Fibroblast of skin of right quadriceps (primary cell): ENCODE measurements around the gene NPIPB2.
"Not testable (repeated sequence)": the region's sequence is repeated elsewhere in the genome, so short reads cannot be mapped to it uniquely, and the experiment has no call there.

Experiments used
- DNase-seq: peaks from one replicate; pipeline ENCODE4 v3.0.0-alpha.2; 2013

Gene NPIPB2

DNA sequence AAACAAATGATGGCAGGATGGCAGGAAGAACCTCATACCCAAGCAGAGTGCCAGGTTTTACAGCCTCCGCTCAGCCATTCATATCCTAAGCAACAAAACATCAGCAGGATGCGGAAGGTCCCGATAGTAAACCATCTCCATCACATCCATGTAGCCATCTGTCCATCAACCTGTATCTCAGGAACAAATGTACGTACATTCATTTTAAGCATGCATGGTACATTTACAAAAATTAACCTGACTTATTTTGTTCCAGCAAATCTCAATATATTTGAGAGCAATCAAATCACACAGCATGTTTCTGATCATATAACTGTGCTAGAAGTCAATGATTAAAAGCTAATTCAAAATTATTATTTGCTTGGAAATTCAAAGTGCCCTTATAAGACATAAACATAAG, at the start of gene NPIPB2:
Gene NPIPB2 (minus strand): TSS at position 101 of the 400 bp plus-strand sequence. CDS start 0 bp downstream, at position 101.
- not testable (repeated sequence) for DNase-seq

- no peak for DNase-seq
Measured at GRCh38 chr16:11990702-11991390, 49.0 kb upstream of the NPIPB2 start.

DNA sequence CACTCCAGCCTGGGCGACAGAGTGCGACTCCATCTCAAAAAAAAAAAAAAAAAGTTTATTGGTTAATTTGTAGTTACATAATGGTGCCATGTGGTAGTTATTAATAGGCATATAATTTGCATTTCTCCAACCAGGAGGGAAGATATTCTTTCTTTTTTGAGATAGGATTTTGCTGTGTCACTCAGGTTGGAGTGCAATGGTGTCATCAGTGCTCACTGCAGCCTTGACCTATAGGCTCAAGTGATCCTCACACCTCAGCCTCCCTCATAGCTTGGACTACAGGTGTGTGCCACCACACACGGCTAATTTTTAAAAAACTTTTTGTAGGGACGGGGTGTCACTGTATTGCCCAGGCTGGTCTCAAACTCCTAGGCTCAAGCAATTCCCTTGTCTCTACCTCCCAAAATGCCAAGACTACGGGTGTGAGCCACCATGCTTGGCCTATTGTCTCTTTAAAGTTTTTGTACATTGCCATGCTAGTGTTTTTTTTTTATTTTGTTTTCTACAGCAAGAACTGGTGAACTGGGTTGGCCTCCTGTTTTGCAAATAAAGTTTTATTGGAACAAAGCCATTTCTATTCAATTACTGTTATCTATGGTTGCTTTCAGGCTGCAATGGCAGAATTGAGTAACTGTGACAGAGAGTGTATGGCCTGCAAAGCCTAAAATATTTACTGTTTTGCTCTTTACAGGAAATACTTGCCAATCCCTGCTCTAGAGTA, 46.6 kb upstream of the NPIPB2 start:
- no peak for DNase-seq

- peak; percentile 57 for DNase-seq
Measured at GRCh38 chr16:11986521-11987057, 44.7 kb upstream of the NPIPB2 start.

DNA sequence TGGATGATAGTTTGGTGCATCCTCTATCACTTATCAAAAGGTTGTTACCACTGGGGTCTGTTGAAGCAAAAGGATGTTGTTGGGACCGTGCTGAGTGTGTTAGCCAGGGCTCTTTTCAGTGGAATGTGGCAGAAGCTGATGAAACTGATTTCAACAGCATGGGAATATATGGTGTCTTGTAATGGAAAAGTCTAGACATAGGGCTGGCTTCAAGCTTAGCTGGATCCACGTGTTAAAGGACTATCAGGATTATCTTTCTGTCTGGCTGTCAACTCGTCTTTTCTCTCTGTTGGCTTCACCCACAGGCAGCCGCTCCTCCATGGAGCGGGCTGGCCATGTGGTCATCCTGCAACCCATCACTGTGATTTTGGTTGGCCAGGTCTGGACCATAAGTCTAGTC, 43.4 kb upstream of the NPIPB2 start:
- peak; percentile 10 for DNase-seq

- no peak for DNase-seq
Measured at GRCh38 chr16:11980136-11980844, 38.4 kb upstream of the NPIPB2 start.

GRCh38 chr16:11979013-11979672, 37.3 kb upstream of the NPIPB2 start:
- DNase-seq, result no peak

- no peak for DNase-seq
Measured at GRCh38 chr16:11978080-11978479, 36.2 kb upstream of the NPIPB2 start.

GRCh38 chr16:11977376-11978041, 35.7 kb upstream of the NPIPB2 start:
- peak; percentile 81 for DNase-seq

GRCh38 chr16:11976850-11977375, 35.1 kb upstream of the NPIPB2 start:
- DNase-seq, result no peak

DNA sequence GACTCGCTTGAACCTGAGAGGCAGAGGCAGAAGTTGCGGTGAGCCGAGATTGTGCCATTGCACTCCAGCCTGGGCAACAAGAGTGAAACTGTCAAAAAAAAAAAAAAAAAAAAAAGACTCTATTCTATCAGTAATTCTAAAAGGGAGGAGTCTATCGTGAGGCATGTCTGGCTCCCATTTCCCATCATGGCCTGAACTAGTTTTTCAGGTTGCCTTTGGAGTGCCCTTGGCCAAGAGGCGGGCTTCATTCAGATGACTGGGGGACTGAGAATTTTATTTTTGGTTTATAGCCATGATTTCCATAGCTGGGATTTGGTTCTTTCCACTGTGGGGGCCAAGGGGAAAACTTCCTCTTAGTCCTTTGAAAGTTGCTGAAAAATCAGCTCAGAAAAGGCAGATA, 31.2 kb upstream of the NPIPB2 start:
- no peak for DNase-seq

GRCh38 chr16:11972128-11972527, 30.3 kb upstream of the NPIPB2 start:
- DNase-seq, result no peak

GRCh38 chr16:11970292-11970691, 28.4 kb upstream of the NPIPB2 start:
- not testable (repeated sequence) for DNase-seq

DNA sequence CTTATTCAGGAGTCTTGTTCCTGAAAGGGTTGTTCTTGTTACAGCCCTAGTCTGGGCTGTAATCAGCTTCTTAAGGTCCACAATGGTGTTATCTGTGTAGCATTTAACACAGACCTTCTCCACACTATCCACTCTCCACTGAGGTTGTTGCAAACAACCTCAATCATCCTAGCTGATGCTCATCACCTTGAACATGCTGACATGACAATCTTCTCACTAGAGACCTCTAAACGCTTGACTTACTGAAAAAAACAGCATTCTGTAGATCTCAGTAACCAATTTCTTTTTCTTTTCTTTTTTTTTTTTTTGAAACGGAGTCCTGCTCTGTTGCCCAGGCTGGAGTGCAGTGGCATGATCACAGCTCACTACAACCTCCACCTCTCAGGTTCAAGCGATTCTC, 26.7 kb upstream of the NPIPB2 start:
- no peak for DNase-seq

DNA sequence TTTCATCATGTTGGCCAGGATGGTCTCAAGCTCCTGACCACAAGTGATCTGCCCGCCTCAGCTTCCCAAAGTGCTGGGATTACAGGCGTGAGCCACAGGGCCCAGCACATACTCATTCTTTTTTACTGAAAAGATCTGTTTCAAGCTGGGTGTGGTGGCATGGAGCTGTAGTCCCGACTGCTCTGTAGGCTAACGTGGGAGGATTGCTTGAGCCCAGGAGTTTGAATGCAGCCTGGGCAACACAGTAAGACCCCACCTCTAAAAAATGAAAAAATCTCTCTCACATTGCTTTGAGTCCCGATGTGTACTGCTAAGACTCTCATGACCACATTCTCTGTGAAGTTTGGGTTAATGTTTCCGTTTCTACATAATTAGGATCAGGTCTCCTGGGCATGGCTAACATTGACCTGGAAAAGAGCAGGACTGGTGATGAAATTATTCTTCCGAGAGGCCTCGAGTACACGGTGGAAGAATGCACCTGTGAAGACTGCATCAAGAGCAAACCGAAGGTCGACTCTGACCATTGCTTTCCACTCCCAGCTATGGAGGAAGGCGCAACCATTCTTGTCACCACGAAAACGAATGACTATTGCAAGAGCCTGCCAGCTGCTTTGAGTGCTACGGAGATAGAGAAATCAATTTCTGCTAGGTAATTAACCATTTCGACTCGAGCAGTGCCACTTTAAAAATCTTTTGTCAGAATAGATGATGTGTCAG, 25.5 kb upstream of the NPIPB2 start:
- no peak for DNase-seq

DNA sequence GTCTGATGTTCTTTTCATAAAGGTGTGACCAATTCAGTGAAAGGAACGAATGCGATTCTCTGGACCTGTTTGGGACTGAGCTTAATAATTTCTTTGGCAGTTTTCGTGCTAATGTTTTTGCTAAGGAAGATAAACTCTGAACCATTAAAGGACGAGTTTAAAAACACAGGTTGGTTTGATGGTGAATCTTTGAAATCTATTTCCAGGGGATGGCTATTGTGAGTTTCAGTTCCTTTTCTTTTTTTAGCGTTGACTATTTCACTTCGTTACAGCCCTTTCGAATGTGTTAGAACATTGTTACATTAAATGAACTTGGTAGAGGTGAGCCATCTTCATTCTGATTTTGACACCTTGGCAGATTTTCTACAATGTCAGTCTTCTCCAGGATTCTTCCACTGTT, 24.3 kb upstream of the NPIPB2 start:
- DNase-seq, result no peak

DNA sequence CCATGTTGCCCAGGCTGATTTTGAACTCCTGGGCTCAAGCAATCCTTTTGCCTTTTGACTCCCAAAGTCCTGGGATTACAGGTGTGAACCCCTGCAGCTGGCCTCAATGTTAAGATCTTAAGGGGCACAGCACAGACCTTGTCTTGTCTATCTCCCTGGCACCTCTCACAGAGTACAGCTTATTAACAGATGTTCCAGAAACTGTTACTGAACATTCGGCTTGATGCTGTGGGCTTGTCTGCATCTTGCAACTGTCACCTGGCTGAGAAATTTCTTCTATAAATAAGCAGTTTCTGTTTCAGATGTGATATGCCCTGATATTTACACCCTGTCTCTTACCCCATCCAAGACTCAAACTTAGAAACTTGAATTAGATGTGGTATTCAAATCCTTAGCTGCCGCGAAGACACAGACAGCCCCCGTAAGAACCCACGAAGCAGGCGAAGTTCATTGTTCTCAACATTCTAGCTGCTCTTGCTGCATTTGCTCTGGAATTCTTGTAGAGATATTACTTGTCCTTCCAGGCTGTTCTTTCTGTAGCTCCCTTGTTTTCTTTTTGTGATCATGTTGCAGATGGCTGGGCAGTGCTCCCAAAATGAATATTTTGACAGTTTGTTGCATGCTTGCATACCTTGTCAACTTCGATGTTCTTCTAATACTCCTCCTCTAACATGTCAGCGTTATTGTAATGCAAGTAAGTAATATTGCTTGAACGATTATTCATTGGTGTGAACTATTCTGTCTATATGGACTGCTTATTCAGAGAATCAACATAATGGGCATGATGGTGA, 23.1 kb upstream of the NPIPB2 start, which contains the start of gene TNFRSF17:
Gene TNFRSF17 (plus strand): TSS at position 450 of the 791 bp plus-strand sequence. CDS start 115 bp downstream, at position 565.
- DNase-seq, result no peak

- DNase-seq, result no peak
Measured at GRCh38 chr16:11963706-11964105, 21.9 kb upstream of the NPIPB2 start.

DNA sequence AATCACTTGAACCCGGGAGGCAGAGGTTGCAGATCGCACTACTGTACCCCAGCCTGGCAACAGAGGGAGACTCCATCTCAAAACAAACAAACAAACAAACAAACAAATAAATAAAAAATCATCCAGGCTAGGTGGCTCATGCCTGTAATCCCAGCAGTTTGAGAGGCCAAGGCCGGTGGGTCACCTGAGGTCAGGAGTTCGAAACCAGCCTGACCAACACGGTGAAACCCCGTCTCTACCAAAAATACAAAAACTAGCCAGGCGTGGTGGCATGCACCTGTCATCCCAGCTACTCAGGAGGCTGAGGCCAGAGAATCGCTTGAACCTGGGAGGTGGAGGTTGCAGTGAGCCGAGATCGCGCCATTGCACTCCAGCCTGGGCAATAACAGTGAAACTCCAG, 21.1 kb upstream of the NPIPB2 start:
- DNase-seq, result not testable (repeated sequence)

GRCh38 chr16:11962457-11962856, 20.6 kb upstream of the NPIPB2 start:
- DNase-seq, result not testable (repeated sequence)
